ENCODE results near the gene CLSTN2.

DNA sequence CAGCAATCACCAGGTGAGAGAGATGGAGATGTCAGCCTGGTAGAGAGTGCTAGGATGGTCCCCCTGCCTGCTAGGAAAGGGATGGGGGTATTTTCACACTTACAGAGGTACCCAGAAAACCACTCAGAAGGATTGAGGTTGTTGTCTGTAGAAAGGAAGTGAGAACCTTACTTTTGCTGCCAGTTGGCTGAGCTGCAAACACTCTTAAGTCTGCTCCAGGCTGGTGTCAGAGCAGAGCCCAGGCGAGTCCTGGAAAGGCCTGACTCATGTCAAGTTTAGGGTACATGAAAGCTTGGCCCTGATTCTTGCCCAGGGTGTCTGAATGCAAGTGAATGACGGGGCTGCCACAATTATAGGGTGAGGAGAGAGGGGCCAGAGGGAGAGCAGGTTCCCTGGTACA, 528.4 kb downstream of the CLSTN2 start:
- TF ChIP-seq, protein P1, sequence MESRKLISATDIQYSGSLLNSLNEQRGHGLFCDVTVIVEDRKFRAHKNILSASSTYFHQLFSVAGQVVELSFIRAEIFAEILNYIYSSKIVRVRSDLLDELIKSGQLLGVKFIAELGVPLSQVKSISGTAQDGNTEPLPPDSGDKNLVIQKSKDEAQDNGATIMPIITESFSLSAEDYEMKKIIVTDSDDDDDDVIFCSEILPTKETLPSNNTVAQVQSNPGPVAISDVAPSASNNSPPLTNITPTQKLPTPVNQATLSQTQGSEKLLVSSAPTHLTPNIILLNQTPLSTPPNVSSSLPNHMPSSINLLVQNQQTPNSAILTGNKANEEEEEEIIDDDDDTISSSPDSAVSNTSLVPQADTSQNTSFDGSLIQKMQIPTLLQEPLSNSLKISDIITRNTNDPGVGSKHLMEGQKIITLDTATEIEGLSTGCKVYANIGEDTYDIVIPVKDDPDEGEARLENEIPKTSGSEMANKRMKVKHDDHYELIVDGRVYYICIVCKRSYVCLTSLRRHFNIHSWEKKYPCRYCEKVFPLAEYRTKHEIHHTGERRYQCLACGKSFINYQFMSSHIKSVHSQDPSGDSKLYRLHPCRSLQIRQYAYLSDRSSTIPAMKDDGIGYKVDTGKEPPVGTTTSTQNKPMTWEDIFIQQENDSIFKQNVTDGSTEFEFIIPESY (IDR thresholded peaks at IDR 0.05; ENCODE audit: extremely low read depth, insufficient replicate concordance, low read length): no peak
- TF ChIP-seq, protein P2, sequence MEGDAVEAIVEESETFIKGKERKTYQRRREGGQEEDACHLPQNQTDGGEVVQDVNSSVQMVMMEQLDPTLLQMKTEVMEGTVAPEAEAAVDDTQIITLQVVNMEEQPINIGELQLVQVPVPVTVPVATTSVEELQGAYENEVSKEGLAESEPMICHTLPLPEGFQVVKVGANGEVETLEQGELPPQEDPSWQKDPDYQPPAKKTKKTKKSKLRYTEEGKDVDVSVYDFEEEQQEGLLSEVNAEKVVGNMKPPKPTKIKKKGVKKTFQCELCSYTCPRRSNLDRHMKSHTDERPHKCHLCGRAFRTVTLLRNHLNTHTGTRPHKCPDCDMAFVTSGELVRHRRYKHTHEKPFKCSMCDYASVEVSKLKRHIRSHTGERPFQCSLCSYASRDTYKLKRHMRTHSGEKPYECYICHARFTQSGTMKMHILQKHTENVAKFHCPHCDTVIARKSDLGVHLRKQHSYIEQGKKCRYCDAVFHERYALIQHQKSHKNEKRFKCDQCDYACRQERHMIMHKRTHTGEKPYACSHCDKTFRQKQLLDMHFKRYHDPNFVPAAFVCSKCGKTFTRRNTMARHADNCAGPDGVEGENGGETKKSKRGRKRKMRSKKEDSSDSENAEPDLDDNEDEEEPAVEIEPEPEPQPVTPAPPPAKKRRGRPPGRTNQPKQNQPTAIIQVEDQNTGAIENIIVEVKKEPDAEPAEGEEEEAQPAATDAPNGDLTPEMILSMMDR (IDR thresholded peaks at IDR 0.05 in 2 of 3, conservative IDR thresholded peaks at IDR 0.05 in 1 of 3; ENCODE audit: borderline replicate concordance in 1 of 3, insufficient read depth in 1 of 3, low read depth in 2 of 3, low read length in 2 of 3): no peak
- no peak for TF ChIP-seq SIN3A (IDR thresholded peaks at IDR 0.05; ENCODE audit: low read depth)
- TF ChIP-seq POLR2A (IDR thresholded peaks at IDR 0.05; ENCODE audit: borderline replicate concordance, extremely low read depth, insufficient read depth, insufficient read length): no peak
- no peak for TF ChIP-seq EGR1 (IDR thresholded peaks at IDR 0.05; ENCODE audit: low read depth)
- TF ChIP-seq, protein P3, sequence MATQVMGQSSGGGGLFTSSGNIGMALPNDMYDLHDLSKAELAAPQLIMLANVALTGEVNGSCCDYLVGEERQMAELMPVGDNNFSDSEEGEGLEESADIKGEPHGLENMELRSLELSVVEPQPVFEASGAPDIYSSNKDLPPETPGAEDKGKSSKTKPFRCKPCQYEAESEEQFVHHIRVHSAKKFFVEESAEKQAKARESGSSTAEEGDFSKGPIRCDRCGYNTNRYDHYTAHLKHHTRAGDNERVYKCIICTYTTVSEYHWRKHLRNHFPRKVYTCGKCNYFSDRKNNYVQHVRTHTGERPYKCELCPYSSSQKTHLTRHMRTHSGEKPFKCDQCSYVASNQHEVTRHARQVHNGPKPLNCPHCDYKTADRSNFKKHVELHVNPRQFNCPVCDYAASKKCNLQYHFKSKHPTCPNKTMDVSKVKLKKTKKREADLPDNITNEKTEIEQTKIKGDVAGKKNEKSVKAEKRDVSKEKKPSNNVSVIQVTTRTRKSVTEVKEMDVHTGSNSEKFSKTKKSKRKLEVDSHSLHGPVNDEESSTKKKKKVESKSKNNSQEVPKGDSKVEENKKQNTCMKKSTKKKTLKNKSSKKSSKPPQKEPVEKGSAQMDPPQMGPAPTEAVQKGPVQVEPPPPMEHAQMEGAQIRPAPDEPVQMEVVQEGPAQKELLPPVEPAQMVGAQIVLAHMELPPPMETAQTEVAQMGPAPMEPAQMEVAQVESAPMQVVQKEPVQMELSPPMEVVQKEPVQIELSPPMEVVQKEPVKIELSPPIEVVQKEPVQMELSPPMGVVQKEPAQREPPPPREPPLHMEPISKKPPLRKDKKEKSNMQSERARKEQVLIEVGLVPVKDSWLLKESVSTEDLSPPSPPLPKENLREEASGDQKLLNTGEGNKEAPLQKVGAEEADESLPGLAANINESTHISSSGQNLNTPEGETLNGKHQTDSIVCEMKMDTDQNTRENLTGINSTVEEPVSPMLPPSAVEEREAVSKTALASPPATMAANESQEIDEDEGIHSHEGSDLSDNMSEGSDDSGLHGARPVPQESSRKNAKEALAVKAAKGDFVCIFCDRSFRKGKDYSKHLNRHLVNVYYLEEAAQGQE (IDR thresholded peaks at IDR 0.05; ENCODE audit: low read depth): no peak
- TF ChIP-seq EZH2 (IDR thresholded peaks at IDR 0.05): no peak
- no peak for TF ChIP-seq POLR2AphosphoS5 (IDR thresholded peaks at IDR 0.05; ENCODE audit: low read depth, low read length)
- no peak for TF ChIP-seq YY1 (IDR thresholded peaks at IDR 0.05; ENCODE audit: extremely low read depth, insufficient replicate concordance, low read depth, low read length)
- TF ChIP-seq ZFX (IDR thresholded peaks at IDR 0.05): no peak
- TF ChIP-seq, protein P4, sequence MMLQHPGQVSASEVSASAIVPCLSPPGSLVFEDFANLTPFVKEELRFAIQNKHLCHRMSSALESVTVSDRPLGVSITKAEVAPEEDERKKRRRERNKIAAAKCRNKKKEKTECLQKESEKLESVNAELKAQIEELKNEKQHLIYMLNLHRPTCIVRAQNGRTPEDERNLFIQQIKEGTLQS (IDR thresholded peaks at IDR 0.05): no peak

Measured in HCT116 (cell line).